HG03095 (cell line): Measurements from ENCODE around the gene ZBTB3.
"Not testable (repeated sequence)": the region's sequence is repeated elsewhere in the genome, so short reads cannot be mapped to it uniquely, and the experiment has no call there.

Experiments
- ATAC-seq: cut with Tn5 transposase; IDR thresholded peaks from one replicate; pipeline ENCODE4 v1.9.1; 2021; ENCODE audit warnings: moderate library complexity; ENCODE audit not compliant: unreplicated experiment

Gene ZBTB3

GRCh38 chr11:62757846-62758788 lies 4.2 kb upstream of the ZBTB3 start:
- ATAC-seq = no peak

- no peak for ATAC-seq
These were observed 1.2 kb upstream of the ZBTB3 start for GRCh38 chr11:62755086-62755615.

GRCh38 chr11:62752994-62753735 lies 795 bp downstream of the ZBTB3 start:
- no peak for ATAC-seq

DNA sequence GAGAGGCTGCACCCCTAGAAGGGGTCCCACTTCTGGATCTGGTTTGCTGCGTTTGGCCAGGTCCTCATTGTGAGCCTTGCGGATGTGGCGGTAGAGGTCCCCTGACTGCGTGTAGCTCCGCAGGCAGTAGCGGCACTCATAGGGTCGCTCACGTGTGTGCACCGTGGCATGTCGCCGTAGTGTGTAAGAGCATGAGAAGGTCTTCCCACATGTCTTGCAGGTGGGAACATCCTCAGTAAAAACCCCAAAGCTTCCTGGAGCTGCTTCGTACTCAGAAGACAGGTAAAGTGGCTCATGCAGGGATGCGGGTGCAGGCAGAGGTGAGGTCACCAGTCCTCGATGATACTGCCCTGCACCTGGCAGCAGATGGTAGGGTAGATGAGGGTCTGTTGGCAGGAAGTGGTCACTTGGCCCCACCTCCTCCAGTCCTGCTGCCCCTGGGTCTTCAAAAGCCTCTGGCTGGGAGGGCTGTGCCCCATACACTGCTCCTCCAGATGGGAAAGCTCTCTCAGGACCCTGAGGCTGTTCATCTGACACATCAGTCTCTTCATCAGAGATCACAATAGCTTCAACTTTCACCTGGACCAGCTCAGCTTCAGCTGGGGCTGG lies 1.7 kb downstream of the ZBTB3 start:
- no peak for ATAC-seq

DNA sequence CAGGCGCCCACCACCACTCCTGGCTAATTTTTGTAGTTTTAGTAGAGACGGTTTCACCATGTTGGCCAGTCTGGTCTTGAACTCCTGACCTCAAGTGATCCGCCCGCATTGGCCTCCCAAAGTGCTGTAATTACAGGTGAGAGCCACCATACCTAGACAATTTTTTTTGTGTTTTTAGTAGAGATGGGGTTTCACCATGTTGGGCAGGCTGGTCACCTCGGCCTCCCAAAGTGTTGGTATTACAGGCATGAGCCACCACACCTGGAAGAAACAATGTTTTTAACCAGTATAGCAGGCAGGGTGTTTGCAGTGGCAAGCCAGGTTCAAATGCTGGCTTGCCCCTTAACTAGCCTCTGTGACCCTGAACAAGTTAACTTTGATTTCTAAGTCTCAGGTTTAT lies 4.0 kb downstream of the ZBTB3 start:
- ATAC-seq = not testable (repeated sequence)

DNA sequence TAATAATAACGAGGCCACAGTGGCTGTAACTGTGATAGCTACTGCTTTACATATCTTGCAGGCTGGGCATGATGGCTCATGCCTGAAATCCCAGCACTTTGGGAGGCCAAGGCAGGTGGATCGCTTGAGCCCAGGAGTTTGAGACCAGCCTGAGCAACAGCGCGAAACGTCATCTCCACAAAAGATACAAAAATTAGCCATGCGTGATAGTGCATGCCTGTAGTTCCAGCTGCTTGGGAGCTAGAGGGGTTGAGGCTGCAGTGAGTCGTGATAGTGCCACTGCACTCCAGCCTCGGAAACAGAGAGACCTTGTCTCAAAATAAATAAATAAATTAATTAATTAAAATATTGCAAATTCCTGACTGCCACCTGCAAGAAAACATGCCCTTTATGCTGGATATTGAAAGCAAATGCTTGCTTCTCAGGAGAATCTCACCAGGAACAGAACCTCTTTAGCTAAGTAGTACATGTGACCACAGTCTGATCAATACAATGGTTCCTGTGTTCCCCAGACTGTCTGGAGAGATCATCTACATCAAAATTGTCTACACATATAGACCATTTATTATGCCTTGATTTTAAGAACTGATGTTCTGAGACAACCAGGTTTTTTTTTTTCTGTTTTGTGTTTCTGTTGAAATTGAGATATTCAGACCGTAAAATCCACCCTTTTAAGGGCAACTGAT lies 6.3 kb downstream of the ZBTB3 start:
- ATAC-seq = no peak

DNA sequence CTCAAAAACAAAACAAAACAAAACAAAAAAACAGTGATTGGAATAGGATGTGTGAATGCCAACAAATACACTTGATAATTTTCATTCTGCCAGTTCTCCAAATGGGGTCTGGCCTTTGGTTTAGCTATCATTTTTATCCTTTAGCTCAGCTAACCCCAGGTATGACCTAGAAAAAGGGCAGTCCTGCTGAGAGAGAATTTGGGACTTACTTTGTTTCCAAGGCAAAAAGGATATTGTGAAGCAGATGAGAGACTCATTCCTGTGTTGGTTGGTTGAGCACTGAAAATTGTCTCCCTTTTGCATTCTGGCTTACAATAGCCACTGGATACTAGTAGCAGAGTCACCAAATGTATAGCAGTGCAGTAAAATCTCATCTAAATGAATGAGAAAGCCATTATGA lies 16.8 kb downstream of the ZBTB3 start:
- no peak for ATAC-seq

DNA sequence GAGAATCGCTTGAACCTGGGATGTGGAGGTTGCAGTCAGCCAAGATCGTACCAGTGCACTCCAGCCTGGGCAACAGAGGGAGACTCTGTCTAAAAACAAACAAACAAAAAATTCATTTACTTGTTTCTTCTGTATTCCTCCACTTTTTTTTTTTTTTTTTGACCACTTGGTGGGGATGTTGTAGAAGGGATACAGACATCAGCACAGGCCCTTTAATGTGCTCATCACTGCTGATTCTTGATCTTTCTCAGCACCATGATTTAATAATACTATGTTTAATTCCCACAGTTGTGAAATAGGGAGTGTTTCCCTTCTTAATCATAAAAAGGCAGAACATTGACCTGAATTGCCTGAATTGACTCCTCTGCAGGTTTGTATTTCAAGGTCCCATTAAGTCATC lies 21.1 kb downstream of the ZBTB3 start:
- no peak for ATAC-seq

GRCh38 chr11:62730076-62730475 lies 23.9 kb downstream of the ZBTB3 start:
- ATAC-seq = not testable (repeated sequence)

DNA sequence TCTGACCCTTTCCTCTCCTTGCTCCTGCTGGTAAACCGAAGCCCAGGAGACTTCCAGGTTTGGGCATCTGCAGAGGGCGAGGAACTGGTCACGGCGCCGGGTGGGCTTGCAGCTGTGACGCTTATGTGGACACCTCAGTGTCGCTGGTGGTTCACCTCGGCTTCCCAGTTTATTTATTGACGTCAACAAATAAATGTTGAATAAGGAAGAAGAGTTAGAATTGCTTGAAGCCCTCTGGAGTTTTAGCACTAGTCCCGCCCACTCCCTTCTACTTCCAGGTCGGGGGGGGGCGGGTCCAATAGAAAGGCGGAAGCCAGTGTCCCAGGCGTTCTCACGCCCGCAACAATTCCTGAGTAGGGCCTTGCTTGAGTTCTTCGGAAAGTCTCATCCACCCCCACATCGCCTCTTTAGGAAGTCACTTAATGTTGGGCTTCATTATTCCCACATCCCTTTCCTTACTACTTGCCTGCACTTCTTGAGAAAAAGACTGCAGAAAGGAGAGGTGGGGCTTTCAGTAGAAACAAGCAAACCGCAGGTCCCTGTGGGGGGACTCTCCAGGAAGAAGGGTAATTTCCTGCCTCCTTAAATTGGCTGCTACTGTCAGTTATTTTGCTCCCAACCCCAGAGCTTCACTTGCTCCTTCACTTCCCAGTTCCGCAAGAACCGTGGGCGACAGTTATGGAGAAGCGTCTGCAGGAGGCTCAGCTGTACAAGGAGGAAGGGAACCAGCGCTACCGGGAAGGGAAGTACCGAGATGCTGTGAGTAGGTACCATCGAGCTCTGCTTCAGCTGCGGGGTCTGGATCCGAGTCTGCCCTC lies 25.6 kb downstream of the ZBTB3 start, which contains the start of gene TTC9C:
Gene TTC9C (plus strand): TSS at position 316 of the 818 bp plus-strand sequence. CDS start 363 bp downstream, at position 679.
- peak; percentile 20 for ATAC-seq

GRCh38 chr11:62727872-62728170 lies 26.1 kb downstream of the ZBTB3 start:
- peak; percentile 47 for ATAC-seq

- ATAC-seq = peak; percentile 62
These were observed 26.6 kb downstream of the ZBTB3 start, which contains the start of gene HNRNPUL2 for GRCh38 chr11:62727165-62727871. Gene HNRNPUL2 (minus strand): TSS chr11:62727457. CDS start chr11:62727156, 301 bp downstream.

DNA sequence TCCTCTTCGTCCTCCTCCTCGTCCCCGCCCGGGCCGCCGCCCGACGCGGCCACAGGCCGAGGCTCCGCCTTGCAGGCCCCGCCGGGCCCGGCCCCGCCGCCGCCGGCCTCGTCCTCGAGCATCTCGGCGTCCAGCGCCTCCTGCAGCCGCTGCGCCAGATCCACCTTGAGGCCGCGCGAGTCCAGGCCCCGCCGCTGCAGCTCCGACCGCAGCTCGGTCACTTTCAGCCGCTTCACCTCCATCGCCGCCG lies 27.1 kb downstream of the ZBTB3 start:
- ATAC-seq = peak; percentile 3

GRCh38 chr11:62726156-62726914 lies 27.6 kb downstream of the ZBTB3 start:
- ATAC-seq = no peak

DNA sequence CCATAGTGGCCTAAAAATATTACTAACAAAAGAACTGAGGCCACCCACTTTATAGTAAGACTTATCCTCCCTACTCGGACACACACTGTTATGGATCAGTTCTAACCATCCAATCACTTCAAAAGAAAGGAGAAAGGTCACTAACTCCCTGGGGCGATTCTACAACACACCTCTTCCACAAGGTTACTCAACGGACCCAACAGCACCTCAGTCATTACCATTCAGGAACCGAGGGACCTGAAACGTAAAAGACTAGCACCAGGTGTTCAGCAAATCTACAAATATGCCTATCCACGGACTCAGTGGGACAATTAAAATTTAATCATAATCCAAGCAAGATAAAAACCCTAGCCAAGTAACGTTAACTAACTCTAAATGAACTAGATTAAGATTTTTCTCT lies 28.3 kb downstream of the ZBTB3 start:
- no peak for ATAC-seq

DNA sequence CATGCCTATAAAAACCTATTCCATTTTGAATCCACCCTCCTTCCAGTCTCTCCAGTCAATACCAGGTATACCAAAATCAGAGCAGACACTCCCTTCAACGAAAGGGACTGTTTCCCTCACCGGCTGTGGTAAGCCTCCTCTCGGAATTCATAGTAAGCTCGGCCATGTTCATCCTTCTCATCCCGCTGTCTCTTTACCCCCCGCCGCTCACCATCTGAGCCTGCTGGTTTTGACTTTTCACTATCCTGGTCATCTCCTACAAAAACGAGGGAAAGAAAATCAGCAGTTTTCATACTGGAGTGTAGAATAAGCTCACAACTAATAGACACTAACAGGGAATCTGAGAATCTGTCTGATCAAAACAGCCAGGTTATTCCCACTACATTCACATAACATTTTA lies 29.8 kb downstream of the ZBTB3 start:
- ATAC-seq = no peak

- no peak for ATAC-seq
These were observed 32.0 kb downstream of the ZBTB3 start for GRCh38 chr11:62721994-62722393.

DNA sequence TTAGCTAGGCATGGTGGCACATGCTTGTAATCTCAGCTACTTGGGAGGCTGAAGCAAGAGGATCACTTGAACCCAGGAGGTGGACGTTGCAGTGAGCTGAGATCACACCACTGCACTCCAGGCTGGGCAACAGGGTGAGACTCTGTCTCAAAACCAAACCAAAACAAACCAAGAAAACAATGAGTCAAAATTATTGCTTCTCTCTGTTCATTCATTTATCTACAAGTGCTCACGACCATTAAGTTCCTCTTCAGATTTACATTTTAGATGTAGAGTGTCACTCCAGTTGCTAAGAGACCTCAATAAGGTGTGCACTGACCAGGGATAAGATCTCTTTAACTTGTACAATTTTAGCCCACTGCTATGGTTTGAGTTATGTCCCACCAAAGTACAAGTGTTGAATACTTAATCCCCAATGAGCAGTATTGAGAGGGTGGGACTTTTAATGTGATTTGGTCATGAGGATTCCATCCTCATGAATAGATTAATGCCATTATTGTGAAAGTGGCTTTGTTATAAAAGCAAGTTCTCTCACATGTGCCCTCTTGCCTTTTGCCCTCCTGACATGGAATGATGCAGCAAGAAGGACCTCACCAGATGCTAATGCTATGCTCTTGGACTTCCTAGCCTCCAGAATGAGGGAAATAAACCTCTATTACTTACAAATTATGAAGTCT lies 34.5 kb downstream of the ZBTB3 start:
- no peak for ATAC-seq
